ENCODE data around the gene KAZALD1. TPM values are rescaled to one million over a fixed set of nuclear protein-coding genes. Genes with fewer than 3 reads are reported as not detected.

KAZALD1 gene
- total RNA-seq, 1 donor from 2014 or later: 2.9 TPM

GRCh38 chr10:101095550-101096213, 33.9 kb downstream of the KAZALD1 start:
- peaks cover 80% of the 10 kb centered on the region for H3K27me3 Mint-ChIP-seq (ENCODE audit: low read depth)
- peak; percentile 80 for DNase-seq (ENCODE audit: low read depth, low spot score)
- H3K4me1 Mint-ChIP-seq: peaks cover 3% of the 10 kb centered on the region
- peak; percentile 83 for TF ChIP-seq CTCF (conservative IDR thresholded peaks at IDR 0.05)
- no peaks in the 10 kb centered on the region for H3K36me3 Mint-ChIP-seq (ENCODE audit: low read depth)
- no peaks in the 10 kb centered on the region for H3K9me3 Mint-ChIP-seq
- H3K4me3 Mint-ChIP-seq: no peak overlapping the region
- H3K27ac Mint-ChIP-seq (ENCODE audit: unreplicated experiment): no peak overlapping the region

- Mint-ChIP-seq H3K27me3 (ENCODE audit: low read depth) (peaks cover 77% of the 10 kb centered on the region), H3K9me3 (no peaks in the 10 kb centered on the region), H3K4me1 (peaks cover 3% of the 10 kb centered on the region), H3K27ac (ENCODE audit: unreplicated experiment) (no peak overlapping the region), H3K4me3 (no peak overlapping the region), H3K36me3 (ENCODE audit: low read depth) (no peaks in the 10 kb centered on the region)
- TF ChIP-seq CTCF (conservative IDR thresholded peaks at IDR 0.05): no peak
- no peak for DNase-seq (ENCODE audit: low read depth, low spot score)
These were observed 34.6 kb downstream of the KAZALD1 start for GRCh38 chr10:101096378-101096777.

- no peak overlapping the region for H3K27ac Mint-ChIP-seq (ENCODE audit: unreplicated experiment)
- H3K4me3 Mint-ChIP-seq: no peak overlapping the region
- DNase-seq (ENCODE audit: low read depth, low spot score): no peak
- H3K36me3 Mint-ChIP-seq (ENCODE audit: low read depth): no peaks in the 10 kb centered on the region
- peaks cover 3% of the 10 kb centered on the region for H3K4me1 Mint-ChIP-seq
- peaks cover 77% of the 10 kb centered on the region for H3K27me3 Mint-ChIP-seq (ENCODE audit: low read depth)
- no peak for TF ChIP-seq CTCF (conservative IDR thresholded peaks at IDR 0.05)
- no peaks in the 10 kb centered on the region for H3K9me3 Mint-ChIP-seq
These were observed 36.1 kb downstream of the KAZALD1 start for GRCh38 chr10:101097881-101098280.

GRCh38 chr10:101099901-101100300, 38.1 kb downstream of the KAZALD1 start:
- no peak for TF ChIP-seq CTCF (conservative IDR thresholded peaks at IDR 0.05)
- Mint-ChIP-seq H3K4me1 (no peaks in the 10 kb centered on the region), H3K4me3 (no peak overlapping the region), H3K27me3 (ENCODE audit: low read depth) (peaks cover 84% of the 10 kb centered on the region), H3K27ac (ENCODE audit: unreplicated experiment) (no peak overlapping the region), H3K36me3 (ENCODE audit: low read depth) (no peaks in the 10 kb centered on the region), H3K9me3 (no peaks in the 10 kb centered on the region)
- DNase-seq (ENCODE audit: low read depth, low spot score): no peak

- H3K4me3 Mint-ChIP-seq: no peak overlapping the region
- no peak overlapping the region for H3K27ac Mint-ChIP-seq (ENCODE audit: unreplicated experiment)
- no peaks in the 10 kb centered on the region for H3K4me1 Mint-ChIP-seq
- no peak for DNase-seq (ENCODE audit: low read depth, low spot score)
- H3K36me3 Mint-ChIP-seq (ENCODE audit: low read depth): no peaks in the 10 kb centered on the region
- no peak for TF ChIP-seq CTCF (conservative IDR thresholded peaks at IDR 0.05)
- H3K27me3 Mint-ChIP-seq (ENCODE audit: low read depth): peaks cover 86% of the 10 kb centered on the region
- no peaks in the 10 kb centered on the region for H3K9me3 Mint-ChIP-seq
These were observed 39.6 kb downstream of the KAZALD1 start for GRCh38 chr10:101101372-101101881.

Measured in neural crest cell (in vitro differentiated cells).